A172 (cell line): ENCODE results near the gene TRIM62. TPM values are rescaled to one million over a fixed set of nuclear protein-coding genes. Genes with fewer than 3 reads are reported as not detected.
A peak's percentile ranks its signal among the peaks of the same experiment; 100 is the strongest.

Experiments
- DNase-seq: peaks from one replicate; pipeline ENCODE4 v3.0.0-alpha.2; 2015; ENCODE audit warnings: low spot score
- total RNA-seq: library from RNA; depleted of rRNA; stranded (reverse); fragments of >200 nt; shearing (Covaris generic); gene quantifications from 2 replicates; pipeline ENCODE4 v1.2.3, GENCODE V29; 2014; rRNA removed

The TRIM62 gene
- total RNA-seq, 1 experiment from 2014 or later: 1.00 TPM

- DNase-seq: peak; percentile 99
Measured at GRCh38 chr1:33099290-33100118, 82.3 kb downstream of the TRIM62 start.

- no peak for DNase-seq
Measured at GRCh38 chr1:33098371-33098770, 83.5 kb downstream of the TRIM62 start.

DNA sequence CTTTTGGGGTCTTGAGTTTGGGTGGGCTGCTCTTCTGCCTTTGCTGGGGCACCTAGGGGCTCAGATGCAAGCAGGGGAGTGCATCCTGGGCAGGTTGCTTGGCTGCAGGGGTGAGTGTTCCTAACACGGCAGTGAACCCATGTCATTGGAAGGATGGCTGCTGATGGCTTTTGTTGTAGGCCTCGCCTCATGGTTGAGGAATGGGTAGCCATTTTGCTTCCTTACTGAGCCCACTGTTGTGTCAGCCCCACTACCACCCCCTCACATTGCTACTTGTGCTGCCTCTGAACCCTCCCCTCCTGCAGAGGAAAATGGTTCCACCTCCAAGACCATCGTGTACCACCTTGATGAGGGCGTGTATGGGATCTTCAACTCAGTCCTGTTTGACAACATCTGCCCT lies 84.1 kb downstream of the TRIM62 start:
- no peak for DNase-seq

- peak; percentile 44 for DNase-seq
Measured at GRCh38 chr1:33097137-33097611, 84.7 kb downstream of the TRIM62 start.

- no peak for DNase-seq
Measured at GRCh38 chr1:33096363-33097005, 85.4 kb downstream of the TRIM62 start.

Other genes starting within 250 kb of the TRIM62 start
- gene RNF19B, start 217.2 kb downstream of the TRIM62 start, total RNA-seq: 7.4 and 7.9 TPM in 2 replicates
- gene AK2, start 145.2 kb downstream of the TRIM62 start, total RNA-seq: 160 and 171 TPM in 2 replicates
- gene AZIN2, start 100.9 kb downstream of the TRIM62 start, total RNA-seq: 0.74 and 2.7 TPM in 2 replicates
- gene ZNF362, start 74.4 kb upstream of the TRIM62 start, total RNA-seq: 3.5 and 10.5 TPM in 2 replicates
- gene A3GALT2, start 139.1 kb upstream of the TRIM62 start, total RNA-seq: not detected in 2 replicates
- gene PHC2, start 249.1 kb upstream of the TRIM62 start, total RNA-seq: 45.7 and 62.0 TPM in 2 replicates